Loucy (cell line): ENCODE results near the gene GTPBP6.

Experiments used
- EZH2phosphoT487 ChIP-seq: fragments of 200-600 bp; IDR thresholded peaks from 2 replicates; pipeline ENCODE4 v1.6.1; 2018; ENCODE audit warnings: antibody characterized with exemption, mild to moderate bottlenecking, moderate library complexity, borderline replicate concordance
- TF ChIP-seq, protein P1 (sequence below): fragments of 200-600 bp; sonication (generic); conservative IDR thresholded peaks from 2 replicates; pipeline ENCODE4 v1.5.1; 2014; ENCODE audit warnings: mild to moderate bottlenecking, antibody characterized with exemption, low read length

DNA sequence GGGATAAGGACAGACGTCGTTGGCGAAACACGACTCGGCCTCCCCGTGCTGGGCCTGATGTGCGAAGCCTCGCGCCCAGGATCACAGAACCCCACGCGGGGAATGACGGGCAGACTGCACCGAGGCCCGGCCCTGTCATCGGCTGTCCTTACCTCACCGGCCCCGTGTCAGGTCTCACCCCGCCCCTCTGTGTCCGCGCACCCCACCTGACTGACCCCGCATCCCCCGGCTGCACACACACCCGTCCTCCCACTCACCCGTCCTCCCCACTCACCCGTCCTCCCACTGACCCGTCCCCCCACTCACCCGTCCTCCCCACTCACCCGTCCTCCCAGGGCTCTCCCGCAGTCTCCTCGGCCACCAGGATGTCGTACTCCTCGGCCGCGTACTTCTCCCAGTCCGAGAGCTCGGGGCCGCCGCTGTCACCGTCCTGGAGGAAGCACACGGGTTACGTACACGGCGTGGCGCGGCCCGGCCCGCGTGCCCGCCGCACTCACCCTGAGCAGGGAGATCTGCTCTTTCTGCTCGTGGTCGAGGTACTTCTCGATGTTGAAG lies 19.8 kb upstream of the GTPBP6 start:
- TF ChIP-seq, protein P1, sequence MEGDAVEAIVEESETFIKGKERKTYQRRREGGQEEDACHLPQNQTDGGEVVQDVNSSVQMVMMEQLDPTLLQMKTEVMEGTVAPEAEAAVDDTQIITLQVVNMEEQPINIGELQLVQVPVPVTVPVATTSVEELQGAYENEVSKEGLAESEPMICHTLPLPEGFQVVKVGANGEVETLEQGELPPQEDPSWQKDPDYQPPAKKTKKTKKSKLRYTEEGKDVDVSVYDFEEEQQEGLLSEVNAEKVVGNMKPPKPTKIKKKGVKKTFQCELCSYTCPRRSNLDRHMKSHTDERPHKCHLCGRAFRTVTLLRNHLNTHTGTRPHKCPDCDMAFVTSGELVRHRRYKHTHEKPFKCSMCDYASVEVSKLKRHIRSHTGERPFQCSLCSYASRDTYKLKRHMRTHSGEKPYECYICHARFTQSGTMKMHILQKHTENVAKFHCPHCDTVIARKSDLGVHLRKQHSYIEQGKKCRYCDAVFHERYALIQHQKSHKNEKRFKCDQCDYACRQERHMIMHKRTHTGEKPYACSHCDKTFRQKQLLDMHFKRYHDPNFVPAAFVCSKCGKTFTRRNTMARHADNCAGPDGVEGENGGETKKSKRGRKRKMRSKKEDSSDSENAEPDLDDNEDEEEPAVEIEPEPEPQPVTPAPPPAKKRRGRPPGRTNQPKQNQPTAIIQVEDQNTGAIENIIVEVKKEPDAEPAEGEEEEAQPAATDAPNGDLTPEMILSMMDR = no peak
- no peak for TF ChIP-seq EZH2phosphoT487
